Stimulated activated naive CD4-positive, alpha-beta T cell treated with Interleukin-2 at 50 U/mL for 16 hours (primary cell): ENCODE results near the gene ST3GAL4.
"Not testable (repeated sequence)": the region's sequence is repeated elsewhere in the genome, so short reads cannot be mapped to it uniquely, and the experiment has no call there.

Experiments used
- DNase-seq: peaks from one replicate; lab custom pipeline; 2025; lab: John Stamatoyannopoulos, UW

ST3GAL4 gene

GRCh38 chr11:126346586-126346940 lies 8.9 kb upstream of the ST3GAL4 start:
- DNase-seq: no peak

GRCh38 chr11:126346946-126347345 lies 8.5 kb upstream of the ST3GAL4 start:
- DNase-seq: not testable (repeated sequence)

GRCh38 chr11:126347751-126348668 lies 7.5 kb upstream of the ST3GAL4 start:
- no peak for DNase-seq

DNA sequence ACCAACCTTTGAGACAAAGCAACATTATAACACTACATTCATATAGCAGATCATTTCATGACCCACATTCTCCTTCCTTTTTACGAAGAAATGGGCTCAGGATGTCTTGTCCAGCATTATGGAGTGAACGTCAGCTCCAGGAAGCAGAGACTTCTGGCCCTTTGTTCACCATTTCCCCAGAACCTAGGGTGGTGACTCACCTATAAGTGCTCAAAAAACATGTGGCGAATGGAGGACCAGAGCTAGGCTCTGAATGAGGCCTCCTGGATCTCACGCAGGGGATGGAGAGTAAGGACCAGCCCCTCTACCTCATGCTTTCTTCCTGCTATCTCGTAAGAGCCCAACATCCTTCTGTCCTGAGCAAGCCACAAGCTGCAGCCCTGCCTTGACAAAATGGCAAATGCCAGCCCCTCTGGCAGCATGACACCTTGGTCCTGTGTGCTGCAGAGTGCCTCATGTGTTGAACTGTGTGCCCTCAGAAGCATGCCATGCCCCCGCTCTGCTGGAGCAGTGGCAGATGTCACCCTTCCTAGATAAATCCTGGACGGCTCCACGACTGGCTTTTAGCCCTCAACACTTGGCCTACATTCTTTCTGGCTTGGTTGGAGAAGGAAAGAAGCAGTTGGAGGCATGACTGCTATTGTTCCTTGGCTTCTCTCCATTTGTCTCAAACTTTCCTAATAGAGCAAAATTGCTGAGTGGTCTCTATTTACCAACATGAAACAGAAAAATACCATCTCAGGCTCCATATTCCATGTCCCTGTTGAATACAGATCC lies 6.5 kb upstream of the ST3GAL4 start:
- no peak for DNase-seq

- DNase-seq: no peak
Observed at GRCh38 chr11:126350836-126351235, 4.7 kb upstream of the ST3GAL4 start.

- no peak for DNase-seq
Observed at GRCh38 chr11:126352163-126352562, 3.3 kb upstream of the ST3GAL4 start.

DNA sequence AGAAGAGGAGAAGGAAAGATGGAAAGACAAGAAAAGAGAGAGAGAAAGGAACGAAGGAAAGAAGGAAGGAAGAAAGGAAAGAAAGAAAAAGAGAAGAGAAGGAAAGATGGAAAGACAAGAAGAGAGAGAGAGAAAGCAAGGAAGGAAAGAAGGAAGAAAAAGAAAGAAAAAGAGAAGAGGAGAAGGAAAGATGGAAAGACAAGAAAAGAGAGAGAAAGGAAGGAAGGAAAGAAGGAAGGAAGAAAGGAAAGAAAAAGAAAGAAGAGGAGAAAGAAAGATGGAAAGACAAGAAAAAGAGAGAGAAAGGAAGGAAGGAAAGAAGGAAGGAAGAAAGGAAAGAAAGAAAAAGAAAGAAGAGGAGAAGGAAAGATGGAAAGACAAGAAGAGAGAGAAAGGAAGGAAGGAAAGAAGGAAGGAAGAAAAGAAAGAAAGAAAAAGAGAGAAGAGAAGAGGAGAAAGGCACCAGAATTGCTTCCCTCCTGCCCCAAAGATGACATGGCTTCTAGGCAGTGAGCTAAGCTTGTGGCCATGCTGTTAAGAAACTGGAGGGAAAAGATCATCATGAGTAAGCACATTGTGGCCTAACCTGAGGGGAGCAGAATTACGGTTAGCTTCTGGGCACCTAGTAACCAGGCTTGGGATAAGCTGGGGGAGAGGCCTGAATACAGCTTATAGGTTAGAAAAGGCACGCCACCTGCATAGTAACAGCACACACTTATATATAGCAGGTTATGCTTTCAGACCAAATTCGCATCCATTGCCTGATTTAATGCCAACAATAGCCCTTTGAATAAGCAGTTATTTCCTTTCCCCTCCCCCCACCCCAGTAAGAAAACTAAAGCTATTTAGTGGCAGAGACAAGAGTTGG lies 2.3 kb upstream of the ST3GAL4 start:
- DNase-seq: no peak

GRCh38 chr11:126354631-126355323 lies 709 bp upstream of the ST3GAL4 start:
- no peak for DNase-seq

- DNase-seq: no peak
Observed at GRCh38 chr11:126355926-126356897, 726 bp downstream of the ST3GAL4 start.

DNA sequence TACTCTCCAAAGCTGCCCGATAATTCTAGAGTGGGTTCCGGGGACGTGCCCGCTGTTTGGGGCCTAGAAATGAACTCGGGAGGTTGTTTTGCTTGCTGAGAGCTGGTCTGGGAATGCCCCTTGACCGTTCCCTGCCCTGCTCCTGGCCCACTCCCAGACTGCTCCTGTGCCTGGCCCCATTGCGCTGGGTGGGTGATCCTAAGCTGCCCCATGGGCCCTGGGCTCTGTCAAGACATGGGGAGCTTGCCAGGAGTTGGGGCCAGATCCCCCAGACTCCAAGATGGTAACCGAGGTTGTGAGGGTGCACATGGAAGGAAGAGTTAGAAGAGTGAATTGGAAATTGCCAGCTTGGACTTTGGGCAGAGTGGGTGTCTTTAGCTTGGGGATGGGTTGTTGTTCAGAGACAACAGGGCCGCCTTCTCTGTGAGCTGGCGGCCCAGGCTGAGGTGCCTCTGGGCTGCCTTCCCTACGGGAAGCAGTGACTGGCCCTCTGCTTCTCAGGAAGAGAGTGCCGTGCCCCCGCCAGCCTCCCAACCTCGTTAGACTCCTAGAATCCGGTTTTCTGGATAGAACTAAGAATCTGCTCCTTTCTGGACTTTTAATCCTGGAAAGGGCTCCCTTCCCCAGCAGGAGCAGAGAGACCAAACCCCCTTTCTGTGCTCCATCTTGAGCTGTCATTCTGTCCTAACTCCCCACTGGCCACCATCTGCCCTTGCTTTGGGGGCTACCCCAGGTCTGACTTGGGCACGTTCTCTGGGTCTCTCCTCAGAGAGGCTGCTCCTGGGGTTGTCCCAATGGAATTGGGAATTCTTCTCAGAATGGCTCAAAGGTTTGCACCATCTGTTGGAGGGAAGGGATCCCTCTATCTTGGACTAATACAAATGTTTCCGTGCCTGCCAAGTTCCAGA lies 1.8 kb downstream of the ST3GAL4 start:
- DNase-seq: no peak

- DNase-seq: no peak
Observed at GRCh38 chr11:126357969-126358762, 2.7 kb downstream of the ST3GAL4 start.

- no peak for DNase-seq
Observed at GRCh38 chr11:126358763-126359160, 3.3 kb downstream of the ST3GAL4 start.

GRCh38 chr11:126359431-126360048 lies 4.1 kb downstream of the ST3GAL4 start:
- no peak for DNase-seq

DNA sequence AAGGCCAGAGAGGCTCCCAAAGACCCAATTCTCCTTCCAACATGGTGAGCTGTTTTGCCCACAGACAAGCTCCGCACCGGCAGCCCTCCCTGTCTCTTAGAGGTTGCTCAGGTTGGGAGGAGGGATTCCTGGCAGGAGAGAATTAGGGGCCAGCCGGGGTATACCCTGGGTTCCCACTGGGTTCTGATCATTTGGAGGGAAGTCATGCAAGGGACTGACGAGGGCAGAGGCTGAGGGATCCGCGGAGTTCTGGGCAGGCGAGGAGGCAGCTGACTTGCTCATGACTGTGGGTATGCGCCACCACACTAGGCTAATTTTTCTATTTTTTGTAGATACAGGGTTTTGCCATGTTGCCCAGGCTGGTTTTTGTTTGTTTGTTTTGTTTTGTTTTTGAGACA lies 4.6 kb downstream of the ST3GAL4 start:
- no peak for DNase-seq

GRCh38 chr11:126361400-126361799 lies 5.9 kb downstream of the ST3GAL4 start:
- DNase-seq: no peak

DNA sequence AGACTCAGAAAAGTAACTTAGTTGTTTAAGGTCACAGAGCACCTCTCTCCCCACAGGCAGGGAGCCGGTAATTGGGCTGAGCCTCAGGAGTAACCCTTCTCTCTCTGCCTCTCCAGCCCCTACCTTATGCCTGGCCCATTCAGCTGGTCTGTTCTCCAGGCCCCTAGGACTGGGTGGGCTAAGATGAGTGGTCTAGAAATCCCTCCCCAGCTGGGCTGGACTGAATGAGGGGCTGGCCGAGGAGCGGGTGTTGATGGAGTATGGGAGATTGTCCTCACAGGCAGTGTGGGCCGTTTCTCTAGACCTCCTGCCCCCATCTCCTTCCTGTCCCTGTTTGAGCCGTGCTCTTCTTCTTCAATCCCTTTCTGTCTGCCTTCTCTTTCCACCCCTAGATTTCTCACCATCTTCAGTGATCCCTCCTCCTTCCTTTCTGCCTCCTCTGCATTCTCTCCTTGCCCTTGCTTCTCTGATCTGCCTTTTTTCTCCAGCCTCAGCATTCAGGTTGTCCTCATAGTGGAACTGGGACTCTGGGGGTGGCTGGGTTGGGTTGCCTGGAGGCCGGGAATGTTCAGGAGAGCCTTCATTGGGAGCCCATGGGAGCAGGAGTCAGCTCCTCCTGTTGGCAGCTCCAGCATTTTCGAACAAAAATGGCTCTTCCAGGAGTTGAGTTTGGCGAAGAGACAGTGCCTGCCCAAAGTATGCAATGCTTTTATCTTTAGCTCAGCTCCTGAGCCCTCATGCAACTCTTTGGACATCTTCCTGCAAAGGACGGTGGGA lies 7.6 kb downstream of the ST3GAL4 start:
- DNase-seq: no peak

DNA sequence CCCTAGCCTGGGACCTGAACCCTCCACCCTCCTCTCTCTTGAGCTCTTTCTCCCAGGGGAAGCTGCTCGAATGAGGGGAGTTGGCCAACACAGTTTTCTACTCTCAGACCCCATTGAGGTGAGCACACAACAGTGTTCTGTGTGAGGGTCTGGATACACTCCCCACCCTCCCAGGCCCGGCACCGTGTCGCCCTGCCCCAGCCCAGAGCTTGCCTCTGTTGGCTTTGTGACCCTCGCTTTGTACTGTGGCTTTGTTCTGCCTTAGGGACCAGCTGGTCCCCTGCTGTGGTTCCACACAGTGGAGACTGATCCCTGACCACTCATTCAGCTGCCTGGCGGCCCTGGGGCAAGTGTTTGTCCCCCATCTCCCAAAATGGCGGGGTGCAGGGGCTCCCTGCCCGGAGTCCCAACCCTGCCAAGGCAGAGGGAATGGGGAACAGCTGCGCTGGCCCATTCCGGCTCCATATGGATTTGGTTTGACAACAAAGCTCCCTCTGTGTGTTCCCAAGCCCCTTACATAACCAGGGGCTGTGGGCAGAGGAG lies 8.3 kb downstream of the ST3GAL4 start:
- no peak for DNase-seq
